NB4 (cell line): ENCODE measurements around the gene SGSH.

Experiments
- CTCF ChIP-seq: IDR thresholded peaks from one replicate; pipeline ENCODE4 v1.5.1; 2012; ENCODE audit warnings: low read depth, low read length
- MAX ChIP-seq: IDR thresholded peaks from 2 replicates; pipeline ENCODE4 v1.6.1; 2011; ENCODE audit warnings: low read depth, low read length
- MYC ChIP-seq: IDR thresholded peaks from 2 replicates; pipeline ENCODE4 v1.6.1; 2011; ENCODE audit warnings: low read depth, low read length
- POLR2A ChIP-seq: IDR thresholded peaks from 2 replicates; pipeline ENCODE4 v1.6.1; 2011; ENCODE audit warnings: mild to moderate bottlenecking; ENCODE audit not compliant: insufficient read length; ENCODE audit errors: extremely low read depth

- TF ChIP-seq POLR2A (no peak), CTCF (no peak), MYC (no peak), MAX (no peak)
Observed at GRCh38 chr17:80246726-80247125, 26.6 kb upstream of the SGSH start.
